ENCODE measurements around the gene STAC3.

GRCh38 chr12:57209916-57210315 lies 41.1 kb downstream of the STAC3 start:
- TF ChIP-seq CTCF (IDR thresholded peaks at IDR 0.05; ENCODE audit: insufficient read depth, low read depth, low read length) (no peak), EZH2 (IDR thresholded peaks at IDR 0.05; ENCODE audit: insufficient read depth, low read length) (no peak)

All from astrocyte (in vitro differentiated cells and primary cell).